HCT116 (cell line): ENCODE data around the gene GPATCH2L.

Experiments used
- CEBPB ChIP-seq: IDR thresholded peaks from 2 replicates; pipeline ENCODE4 v1.6.1; 2012; ENCODE audit warnings: low read depth
- EZH2 ChIP-seq: fragments of 200-600 bp; sonication (generic); IDR thresholded peaks from 2 replicates; pipeline ENCODE4 v1.6.1; 2017; ENCODE audit warnings: antibody characterized with exemption, mixed run types
- JUND ChIP-seq: IDR thresholded peaks from 2 replicates; pipeline ENCODE4 v1.6.1; 2012
- POLR2A ChIP-seq: IDR thresholded peaks from 2 replicates; pipeline ENCODE4 v1.7.0; 2011; ENCODE audit warnings: borderline replicate concordance; ENCODE audit not compliant: insufficient read depth, insufficient read length; ENCODE audit errors: extremely low read depth
- POLR2AphosphoS5 ChIP-seq: IDR thresholded peaks from 2 replicates; pipeline ENCODE4 v1.6.1; 2011; ENCODE audit warnings: mild to moderate bottlenecking, low read depth, low read length, moderate library complexity
- SP1 ChIP-seq: IDR thresholded peaks from 2 replicates; pipeline ENCODE4 v1.6.1; 2012; ENCODE audit warnings: low read depth
- SRF ChIP-seq: IDR thresholded peaks from 2 replicates; pipeline ENCODE4 v1.6.1; 2012; ENCODE audit warnings: low read depth
- ZBTB33 ChIP-seq: IDR thresholded peaks from 2 replicates; pipeline ENCODE4 v1.6.1; 2011; ENCODE audit warnings: mild to moderate bottlenecking, low read length, moderate library complexity; ENCODE audit not compliant: insufficient replicate concordance; ENCODE audit errors: extremely low read depth
- TF ChIP-seq, protein P1 (sequence below), 3 experiments: fragments of 200-600 bp in 1 of 3; sonication (generic) in 1 of 3; IDR thresholded peaks in 2 of 3; conservative IDR thresholded peaks in 1 of 3; 2 replicates each; pipeline ENCODE4 v1.5.1; 2012 to 2017; ENCODE audit warnings: low read depth in 2 of 3, low read length in 2 of 3, antibody characterized with exemption in 1 of 3, borderline replicate concordance in 1 of 3, control low read depth in 1 of 3, mild to moderate bottlenecking in 1 of 3, mixed read lengths in 1 of 3, mixed run types in 1 of 3, moderate library complexity in 1 of 3; ENCODE audit not compliant: insufficient read depth in 1 of 3
- TF ChIP-seq, protein P2 (sequence below): IDR thresholded peaks from 2 replicates; pipeline ENCODE4 v1.6.1; 2012

- TF ChIP-seq, protein P1, sequence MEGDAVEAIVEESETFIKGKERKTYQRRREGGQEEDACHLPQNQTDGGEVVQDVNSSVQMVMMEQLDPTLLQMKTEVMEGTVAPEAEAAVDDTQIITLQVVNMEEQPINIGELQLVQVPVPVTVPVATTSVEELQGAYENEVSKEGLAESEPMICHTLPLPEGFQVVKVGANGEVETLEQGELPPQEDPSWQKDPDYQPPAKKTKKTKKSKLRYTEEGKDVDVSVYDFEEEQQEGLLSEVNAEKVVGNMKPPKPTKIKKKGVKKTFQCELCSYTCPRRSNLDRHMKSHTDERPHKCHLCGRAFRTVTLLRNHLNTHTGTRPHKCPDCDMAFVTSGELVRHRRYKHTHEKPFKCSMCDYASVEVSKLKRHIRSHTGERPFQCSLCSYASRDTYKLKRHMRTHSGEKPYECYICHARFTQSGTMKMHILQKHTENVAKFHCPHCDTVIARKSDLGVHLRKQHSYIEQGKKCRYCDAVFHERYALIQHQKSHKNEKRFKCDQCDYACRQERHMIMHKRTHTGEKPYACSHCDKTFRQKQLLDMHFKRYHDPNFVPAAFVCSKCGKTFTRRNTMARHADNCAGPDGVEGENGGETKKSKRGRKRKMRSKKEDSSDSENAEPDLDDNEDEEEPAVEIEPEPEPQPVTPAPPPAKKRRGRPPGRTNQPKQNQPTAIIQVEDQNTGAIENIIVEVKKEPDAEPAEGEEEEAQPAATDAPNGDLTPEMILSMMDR (IDR thresholded peaks at IDR 0.05 in 2 of 3, conservative IDR thresholded peaks at IDR 0.05 in 1 of 3; ENCODE audit: borderline replicate concordance in 1 of 3, insufficient read depth in 1 of 3, low read depth in 2 of 3, low read length in 2 of 3): no peak
- TF ChIP-seq EZH2 (no peak), ZBTB33 (no peak), POLR2A (no peak), POLR2AphosphoS5 (no peak), SRF (no peak), SP1 (no peak), JUND (no peak), CEBPB (no peak)
- TF ChIP-seq, protein P2, sequence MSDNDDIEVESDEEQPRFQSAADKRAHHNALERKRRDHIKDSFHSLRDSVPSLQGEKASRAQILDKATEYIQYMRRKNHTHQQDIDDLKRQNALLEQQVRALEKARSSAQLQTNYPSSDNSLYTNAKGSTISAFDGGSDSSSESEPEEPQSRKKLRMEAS: no peak
These were observed 24.2 kb downstream of the GPATCH2L start for GRCh38 chr14:76175942-76176341.
